HepG2 (cell line): ENCODE data around the gene PLD2. TPM values are rescaled to one million over a fixed set of nuclear protein-coding genes. Genes with fewer than 3 reads are reported as not detected.
A peak's percentile ranks its signal among the peaks of the same experiment; 100 is the strongest.

Source experiments
- ATAC-seq: fragments of 200-7000 bp; cut with Tn5 transposase; 3 replicates; pipeline ENCODE4 v1.9.1; 2020; ENCODE audit warnings: mild to moderate bottlenecking, moderate library complexity
- BruUV-seq: library from RNA; stranded (reverse); fragments of 400-500 nt; replicated peaks from 2 replicates; lab custom pipeline; 2021; lab: Mats Ljungman, UMichigan
- CTCF ChIA-PET: fragments of 300-600 bp; formaldehyde crosslinking; extraction: SDS; loops from one replicate; lab custom pipeline; 2021; ENCODE audit warnings: low total read pairs, inconsistent platforms, low intra/inter-chr PET ratio; lab: Yijun Ruan, JAX
- POLR2A ChIA-PET: fragments of 350-600 bp; sonication (Branson Sonifier 250); formaldehyde crosslinking; loops from one replicate; lab custom pipeline; 2020; ENCODE audit warnings: antibody characterized with exemption, inconsistent platforms; lab: Yijun Ruan, JAX
- DNase-seq: peaks from one replicate; pipeline ENCODE4 v3.0.0-alpha.2; 2015; ENCODE audit warnings: low spot score
- FAIRE-seq: peaks from 3 replicates; lab custom pipeline; 2011; peaks lifted over from hg19 to GRCh38; lab: Jason Lieb, UNC
- H2AFZ ChIP-seq: one replicate; pipeline ENCODE4 v1.6.1; 2011; ENCODE audit warnings: low read length, inconsistent platforms
- H3K27ac ChIP-seq: fragments of 300-600 bp; 3 replicates; pipeline ENCODE4 v1.8.0; 2011; ENCODE audit warnings: mixed run types, mild to moderate bottlenecking, mixed read lengths, low read length, inconsistent platforms; ENCODE audit not compliant: insufficient read depth; ENCODE audit errors: extremely low read length
- H3K27me3 ChIP-seq, 2 experiments: fragments of 200-600 bp in 1 of 2; 2 replicates in 1 of 2; 3 replicates in 1 of 2; pipeline versions ENCODE4 v1.6.0 to v1.8.0; 2011; ENCODE audit warnings: low read length in 2 of 2, mild to moderate bottlenecking in 2 of 2, moderate library complexity in 2 of 2, inconsistent platforms in 1 of 2; ENCODE audit not compliant: insufficient read depth in 2 of 2, control insufficient read depth in 1 of 2
- H3K36me3 ChIP-seq, 2 experiments: fragments of 200-600 bp in 1 of 2; replicated peaks in 1 of 2; 2 replicates in 1 of 2; 3 replicates in 1 of 2; pipeline versions ENCODE4 v1.5.1 to v1.8.0; 2011; ENCODE audit warnings: low read length in 2 of 2, inconsistent platforms in 1 of 2; ENCODE audit not compliant: insufficient read depth in 2 of 2, control insufficient read depth in 1 of 2
- H3K4me1 ChIP-seq: 2 replicates; pipeline ENCODE4 v1.5.1; 2012; ENCODE audit warnings: low read length, inconsistent platforms; ENCODE audit not compliant: insufficient read depth
- H3K4me2 ChIP-seq: 2 replicates; pipeline ENCODE4 v1.6.0; 2011; ENCODE audit warnings: low read depth, low read length, inconsistent platforms
- H3K4me3 ChIP-seq, 3 experiments: fragments of 200-600 bp in 1 of 3; sonication (generic), shearing (Covaris generic) in 1 of 3; replicated peaks in 1 of 3; 2 replicates each; pipeline ENCODE4 v1.5.1; 2011 to 2016; ENCODE audit warnings: low read length in 3 of 3, inconsistent platforms in 2 of 3, low read depth in 2 of 3, mild to moderate bottlenecking in 2 of 3, control low read depth in 1 of 3, mixed read lengths in 1 of 3; ENCODE audit not compliant: insufficient read depth in 1 of 3
- H3K79me2 ChIP-seq: one replicate; pipeline ENCODE4 v1.6.1; 2011; ENCODE audit warnings: low read length, inconsistent platforms; ENCODE audit not compliant: insufficient read depth
- H3K9ac ChIP-seq: 2 replicates; pipeline ENCODE4 v1.6.0; 2011; ENCODE audit warnings: mild to moderate bottlenecking, low read depth, low read length, inconsistent platforms; ENCODE audit not compliant: insufficient read depth
- H3K9me3 ChIP-seq: 2 replicates; pipeline ENCODE4 v1.5.1; 2012; ENCODE audit warnings: mild to moderate bottlenecking, low read length
- H4K20me1 ChIP-seq: 2 replicates; pipeline ENCODE4 v1.6.0; 2011; ENCODE audit warnings: inconsistent platforms, mild to moderate bottlenecking, low read length, moderate library complexity; ENCODE audit not compliant: insufficient read depth
- AHR ChIP-seq: IDR thresholded peaks from 2 replicates; pipeline ENCODE4 v1.6.1; 2018; ENCODE audit warnings: missing genetic modification reagents, missing compliant biosample characterization
- ASH2L ChIP-seq: fragments of 300-600, 200-600 bp; sonication (generic); IDR thresholded peaks from 2 replicates; pipeline ENCODE4 v1.7.0; 2017; ENCODE audit warnings: low read depth, mild to moderate bottlenecking, moderate library complexity, mixed read lengths, low read length; ENCODE audit not compliant: insufficient read length
- DNMT3B ChIP-seq: conservative IDR thresholded peaks from 2 replicates; pipeline ENCODE4 v1.6.1; 2016; ENCODE audit warnings: missing biosample characterization, control low read depth
- FOSL2 ChIP-seq: sonication (generic); formaldehyde crosslinking; IDR thresholded peaks from 2 replicates; pipeline ENCODE4 v1.4.0; 2020; ENCODE audit warnings: missing genetic modification reagents
- HMG20A ChIP-seq: IDR thresholded peaks from 2 replicates; pipeline ENCODE4 v1.6.1; 2016; ENCODE audit warnings: borderline replicate concordance
- KDM1A ChIP-seq: IDR thresholded peaks from 2 replicates; pipeline ENCODE4 v1.6.1; 2016; ENCODE audit warnings: missing compliant biosample characterization
- POGZ ChIP-seq: sonication (generic); formaldehyde crosslinking; IDR thresholded peaks from 2 replicates; pipeline ENCODE4 v1.4.0; 2020; ENCODE audit warnings: mild to moderate bottlenecking, missing genetic modification reagents
- SPEN ChIP-seq: sonication (generic); formaldehyde crosslinking; IDR thresholded peaks from 2 replicates; pipeline ENCODE4 v1.5.1; 2020; ENCODE audit warnings: low read depth, mild to moderate bottlenecking, missing genetic modification reagents
- ZBTB38 ChIP-seq: sonication (generic); formaldehyde crosslinking; IDR thresholded peaks from 2 replicates; pipeline ENCODE4 v1.5.1; 2020; ENCODE audit warnings: mild to moderate bottlenecking, missing genetic modification reagents
- ZFP36L1 ChIP-seq: sonication (generic); formaldehyde crosslinking; IDR thresholded peaks from 2 replicates; pipeline ENCODE4 v1.8.0; 2022; ENCODE audit warnings: mild to moderate bottlenecking, missing genetic modification reagents, moderate library complexity
- WGBS: methylation state at CpG from one replicate; pipeline ENCODE4 v1.1.6; 2017; ENCODE audit warnings: low lambda C conversion rate; 5-methylcytosine and 5-hydroxymethylcytosine counted together
- in situ Hi-C: cut with HindIII; loops from 2 replicates; pipeline ENCODE4 v1.10.0; 2017; ENCODE audit warnings: low pct_unique_long_range_greater_than_20kb; ENCODE audit not compliant: extremely low pct_ligation_motif_present
- intact Hi-C: fragments of 100-400 bp; cut with micrococcal nuclease; formaldehyde crosslinking; loops from one replicate; pipeline ENCODE4 v1.10.0; 2022; ENCODE audit not compliant: unreplicated experiment
- polyA plus RNA-seq, 8 experiments: library from polyadenylated mRNA; depleted of rRNA in 3 of 8; stranded (reverse) in 7 of 8; unstranded in 1 of 8; fragments of >200 nt; fragmentation: Illumina TruSeq in 4 of 8; extraction: Trizol in 4 of 8; gene quantifications; 2 replicates each; pipeline versions ENCODE4 v1.2.1 to v1.2.3, GENCODE V29; 2011 to 2016; ENCODE audit warnings: low read depth in 4 of 8, missing spikeins in 1 of 8, mixed read lengths in 1 of 8; ENCODE audit not compliant: insufficient read depth in 1 of 8
- total RNA-seq, 5 experiments: library from RNA; depleted of rRNA; stranded (reverse); fragments of >200 nt; fragmentation: Illumina TruSeq; extraction: Trizol; gene quantifications; 2 replicates each; pipeline ENCODE4 v1.2.3, GENCODE V29; 2016; ENCODE audit warnings: low read depth in 1 of 5
- TF ChIP-seq, protein P1 (sequence below): IDR thresholded peaks from 2 replicates; pipeline ENCODE4 v1.6.1; 2016; ENCODE audit warnings: low read depth, control low read depth
- TF ChIP-seq, protein P2 (sequence below): sonication (generic); formaldehyde crosslinking; IDR thresholded peaks from 2 replicates; pipeline ENCODE4 v1.9.0; 2021; ENCODE audit warnings: missing genetic modification reagents, borderline replicate concordance
- TF ChIP-seq, protein P3 (sequence below): sonication (generic); formaldehyde crosslinking; IDR thresholded peaks from 2 replicates; pipeline ENCODE4 v1.5.1; 2020; ENCODE audit warnings: missing genetic modification reagents, mild to moderate bottlenecking, borderline replicate concordance
- TF ChIP-seq, protein P4 (sequence below): sonication (generic); formaldehyde crosslinking; IDR thresholded peaks from 2 replicates; pipeline ENCODE4 v1.9.0; 2021; ENCODE audit warnings: missing genetic modification reagents, borderline replicate concordance

The PLD2 gene
- total and polyA plus RNA-seq, 2 of the 13 experiments (the other 11 are each of a cell fraction or from before 2014, with no cell fraction given), result 13.4 to 29.7 TPM

DNA sequence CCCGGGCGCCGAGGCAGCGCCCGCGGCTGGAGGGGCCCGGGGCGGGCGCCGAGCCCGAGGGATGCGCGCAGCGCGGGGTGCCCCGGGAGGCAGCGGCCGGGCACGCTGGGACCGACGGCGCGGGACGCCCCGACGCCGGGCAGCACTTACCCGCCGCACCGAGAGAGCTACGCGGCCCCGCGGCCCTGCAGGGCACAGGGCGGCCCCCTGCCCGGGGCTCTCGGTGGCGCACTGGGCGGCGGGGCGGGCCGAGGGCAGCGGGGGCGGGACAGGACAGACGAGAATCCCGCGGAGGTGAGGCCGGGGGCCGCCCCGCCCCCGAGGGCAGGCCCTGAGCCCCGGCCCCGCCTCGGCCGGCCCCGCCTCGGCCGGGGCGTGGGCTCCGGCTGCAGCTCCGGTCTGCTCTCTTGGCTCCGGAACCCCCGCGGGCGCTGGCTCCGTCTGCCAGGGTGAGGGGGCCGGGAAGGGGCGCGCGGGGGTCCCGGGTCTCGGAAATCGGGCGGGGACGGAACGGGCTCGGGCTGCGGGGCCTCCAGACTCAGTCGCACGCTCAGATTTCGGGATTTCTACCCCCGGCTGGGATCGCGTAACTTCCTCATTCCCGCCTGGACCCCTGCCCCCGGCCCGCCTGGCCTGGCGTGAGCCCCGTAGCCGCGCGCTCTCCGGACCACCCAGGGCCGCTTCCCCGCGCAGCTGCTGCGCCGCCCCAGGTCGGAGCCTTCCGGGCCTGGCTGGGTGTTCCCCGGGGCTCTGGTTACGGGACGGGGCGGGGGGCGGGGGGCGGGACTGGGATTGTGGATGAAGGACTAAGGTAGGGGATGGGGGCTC, at the start of gene PLD2 (continued):
- TF ChIP-seq, protein P1, sequence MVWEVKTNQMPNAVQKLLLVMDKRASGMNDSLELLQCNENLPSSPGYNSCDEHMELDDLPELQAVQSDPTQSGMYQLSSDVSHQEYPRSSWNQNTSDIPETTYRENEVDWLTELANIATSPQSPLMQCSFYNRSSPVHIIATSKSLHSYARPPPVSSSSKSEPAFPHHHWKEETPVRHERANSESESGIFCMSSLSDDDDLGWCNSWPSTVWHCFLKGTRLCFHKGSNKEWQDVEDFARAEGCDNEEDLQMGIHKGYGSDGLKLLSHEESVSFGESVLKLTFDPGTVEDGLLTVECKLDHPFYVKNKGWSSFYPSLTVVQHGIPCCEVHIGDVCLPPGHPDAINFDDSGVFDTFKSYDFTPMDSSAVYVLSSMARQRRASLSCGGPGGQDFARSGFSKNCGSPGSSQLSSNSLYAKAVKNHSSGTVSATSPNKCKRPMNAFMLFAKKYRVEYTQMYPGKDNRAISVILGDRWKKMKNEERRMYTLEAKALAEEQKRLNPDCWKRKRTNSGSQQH, result peak; percentile 65; the same call in 1 of the 2 replicates
- TF ChIP-seq AHR (CRISPR knock-in tag) (no peak), KDM1A (CRISPR knock-in tag) (no peak)

DNA sequence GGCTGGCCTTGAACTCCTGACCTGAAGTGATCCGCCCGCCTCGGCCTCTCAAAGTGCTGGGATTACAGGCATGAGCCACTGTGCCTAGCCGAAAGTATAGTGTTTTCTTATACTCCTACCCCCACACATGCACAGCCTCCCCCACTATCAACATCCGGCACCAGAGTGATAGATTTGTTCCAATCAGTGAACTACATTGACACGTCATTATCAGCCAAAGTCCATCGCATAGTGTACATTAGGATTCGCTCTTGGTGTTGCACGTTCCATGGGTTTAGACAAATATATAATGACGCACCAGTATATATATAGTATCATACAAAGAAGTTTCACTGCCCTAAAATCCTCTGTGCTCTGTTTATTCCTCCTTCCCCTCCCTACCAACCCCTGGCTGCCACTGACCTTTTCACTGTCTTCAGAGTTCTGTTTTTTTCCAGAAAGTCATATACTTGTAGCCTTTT, 47.1 kb upstream of the PLD2 start:
- intact Hi-C loops (loop anchor here (2.0 kb wide), 1 partner anchor 29 kb away; the partner anchor contains the start of gene GLTPD2), in situ Hi-C loops (no loop called here)
- H4K20me1 ChIP-seq, result no peaks in the 10 kb centered on the region
- H3K27ac ChIP-seq, result peak overlapping the region; percentile 95
- no peaks in the 10 kb centered on the region for H3K27me3 ChIP-seq
- no peaks in the 10 kb centered on the region for H3K79me2 ChIP-seq
- 1% methylated on average over 10 of the region's 10 CpGs for WGBS
- CTCF ChIA-PET, result no interaction called here
- DNase-seq, result peak; percentile 100
- H3K4me2 ChIP-seq, result peak overlapping the region; percentile 32; the same call in 1 of the 2 replicates
- FAIRE-seq, result peak; percentile 93
- no peaks in the 10 kb centered on the region for H3K9me3 ChIP-seq
- POLR2A ChIA-PET, result interaction anchor here (1.0 to 1.3 kb wide), 2 partner anchors 12 to 29 kb away, joined by 3 to 11 read pairs; partner anchors contain the start of genes GLTPD2 and TM4SF5
- peak; percentile 98 for ATAC-seq
- no peak overlapping the region for H3K4me3 ChIP-seq
- peak overlapping the region; percentile 12; the same call in 1 of the 2 replicates for H3K9ac ChIP-seq
- BruUV-seq, result no TSS peak
- no peak overlapping the region for H2AFZ ChIP-seq
- peaks cover 66% of the 10 kb centered on the region for H3K4me1 ChIP-seq
- no peaks in the 10 kb centered on the region for H3K36me3 ChIP-seq
- TF ChIP-seq ZFP36L1 (CRISPR knock-in tag), result no peak
- TF ChIP-seq FOSL2 (CRISPR knock-in tag), result peak; percentile 87
- TF ChIP-seq, protein P2, sequence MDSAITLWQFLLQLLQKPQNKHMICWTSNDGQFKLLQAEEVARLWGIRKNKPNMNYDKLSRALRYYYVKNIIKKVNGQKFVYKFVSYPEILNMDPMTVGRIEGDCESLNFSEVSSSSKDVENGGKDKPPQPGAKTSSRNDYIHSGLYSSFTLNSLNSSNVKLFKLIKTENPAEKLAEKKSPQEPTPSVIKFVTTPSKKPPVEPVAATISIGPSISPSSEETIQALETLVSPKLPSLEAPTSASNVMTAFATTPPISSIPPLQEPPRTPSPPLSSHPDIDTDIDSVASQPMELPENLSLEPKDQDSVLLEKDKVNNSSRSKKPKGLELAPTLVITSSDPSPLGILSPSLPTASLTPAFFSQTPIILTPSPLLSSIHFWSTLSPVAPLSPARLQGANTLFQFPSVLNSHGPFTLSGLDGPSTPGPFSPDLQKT (CRISPR knock-in tag), result no peak
- TF ChIP-seq ZBTB38 (CRISPR knock-in tag), result peak; percentile 45; the same call in 1 of the 2 replicates
- TF ChIP-seq DNMT3B (CRISPR knock-in tag), result 0 out of 2 replicates have a peak, but pooled peaks have one; percentile 30
- TF ChIP-seq, protein P3, sequence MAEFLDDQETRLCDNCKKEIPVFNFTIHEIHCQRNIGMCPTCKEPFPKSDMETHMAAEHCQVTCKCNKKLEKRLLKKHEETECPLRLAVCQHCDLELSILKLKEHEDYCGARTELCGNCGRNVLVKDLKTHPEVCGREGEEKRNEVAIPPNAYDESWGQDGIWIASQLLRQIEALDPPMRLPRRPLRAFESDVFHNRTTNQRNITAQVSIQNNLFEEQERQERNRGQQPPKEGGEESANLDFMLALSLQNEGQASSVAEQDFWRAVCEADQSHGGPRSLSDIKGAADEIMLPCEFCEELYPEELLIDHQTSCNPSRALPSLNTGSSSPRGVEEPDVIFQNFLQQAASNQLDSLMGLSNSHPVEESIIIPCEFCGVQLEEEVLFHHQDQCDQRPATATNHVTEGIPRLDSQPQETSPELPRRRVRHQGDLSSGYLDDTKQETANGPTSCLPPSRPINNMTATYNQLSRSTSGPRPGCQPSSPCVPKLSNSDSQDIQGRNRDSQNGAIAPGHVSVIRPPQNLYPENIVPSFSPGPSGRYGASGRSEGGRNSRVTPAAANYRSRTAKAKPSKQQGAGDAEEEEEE (CRISPR knock-in tag), result peak; percentile 51; the same call in 1 of the 2 replicates
- TF ChIP-seq HMG20A (CRISPR knock-in tag), result peak; percentile 77; the same call in 1 of the 2 replicates
- peak; percentile 81; the same call in 1 of the 2 replicates for TF ChIP-seq SPEN (CRISPR knock-in tag)
- peak; percentile 23 for TF ChIP-seq ASH2L
- peak; percentile 54; the same call in 1 of the 2 replicates for TF ChIP-seq POGZ (CRISPR knock-in tag)
- TF ChIP-seq, protein P4, sequence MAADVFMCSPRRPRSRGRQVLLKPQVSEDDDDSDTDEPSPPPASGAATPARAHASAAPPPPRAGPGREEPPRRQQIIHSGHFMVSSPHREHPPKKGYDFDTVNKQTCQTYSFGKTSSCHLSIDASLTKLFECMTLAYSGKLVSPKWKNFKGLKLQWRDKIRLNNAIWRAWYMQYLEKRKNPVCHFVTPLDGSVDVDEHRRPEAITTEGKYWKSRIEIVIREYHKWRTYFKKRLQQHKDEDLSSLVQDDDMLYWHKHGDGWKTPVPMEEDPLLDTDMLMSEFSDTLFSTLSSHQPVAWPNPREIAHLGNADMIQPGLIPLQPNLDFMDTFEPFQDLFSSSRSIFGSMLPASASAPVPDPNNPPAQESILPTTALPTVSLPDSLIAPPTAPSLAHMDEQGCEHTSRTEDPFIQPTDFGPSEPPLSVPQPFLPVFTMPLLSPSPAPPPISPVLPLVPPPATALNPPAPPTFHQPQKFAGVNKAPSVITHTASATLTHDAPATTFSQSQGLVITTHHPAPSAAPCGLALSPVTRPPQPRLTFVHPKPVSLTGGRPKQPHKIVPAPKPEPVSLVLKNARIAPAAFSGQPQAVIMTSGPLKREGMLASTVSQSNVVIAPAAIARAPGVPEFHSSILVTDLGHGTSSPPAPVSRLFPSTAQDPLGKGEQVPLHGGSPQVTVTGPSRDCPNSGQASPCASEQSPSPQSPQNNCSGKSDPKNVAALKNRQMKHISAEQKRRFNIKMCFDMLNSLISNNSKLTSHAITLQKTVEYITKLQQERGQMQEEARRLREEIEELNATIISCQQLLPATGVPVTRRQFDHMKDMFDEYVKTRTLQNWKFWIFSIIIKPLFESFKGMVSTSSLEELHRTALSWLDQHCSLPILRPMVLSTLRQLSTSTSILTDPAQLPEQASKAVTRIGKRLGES, result no peak
